Fibroblast of pulmonary artery (primary cell): Measurements from ENCODE around the gene PRM1.

Experiments used
- DNase-seq: peaks from one replicate; pipeline ENCODE4 v3.0.0-alpha.2; 2010; ENCODE audit warnings: low read depth
- H3K4me3 ChIP-seq: replicated peaks from 2 replicates; pipeline ENCODE4 v1.5.1; 2011; ENCODE audit warnings: low read depth, mild to moderate bottlenecking, control low read depth, low read length, moderate library complexity
- CTCF ChIP-seq: IDR thresholded peaks from 2 replicates; pipeline ENCODE4 v1.5.1; 2011; ENCODE audit warnings: mild to moderate bottlenecking, control low read depth, low read length, inconsistent platforms; ENCODE audit errors: missing control alignments

The PRM1 gene

GRCh38 chr16:11327277-11328171 lies 46.4 kb upstream of the PRM1 start:
- DNase-seq = no peak
- no peak overlapping the region for H3K4me3 ChIP-seq
- no peak for TF ChIP-seq CTCF

- TF ChIP-seq CTCF = no peak
- H3K4me3 ChIP-seq = no peak overlapping the region
- no peak for DNase-seq
Measured at GRCh38 chr16:11326737-11327276, 45.7 kb upstream of the PRM1 start.

- no peak overlapping the region for H3K4me3 ChIP-seq
- no peak for TF ChIP-seq CTCF
- DNase-seq = no peak
Measured at GRCh38 chr16:11326084-11326736, 45.1 kb upstream of the PRM1 start.

- no peak for TF ChIP-seq CTCF
- DNase-seq = no peak
- H3K4me3 ChIP-seq = no peak overlapping the region
Measured at GRCh38 chr16:11325404-11326083, 44.4 kb upstream of the PRM1 start.

GRCh38 chr16:11323551-11324336 lies 42.6 kb upstream of the PRM1 start:
- no peak overlapping the region for H3K4me3 ChIP-seq
- DNase-seq = no peak
- no peak for TF ChIP-seq CTCF

GRCh38 chr16:11322823-11323222 lies 41.7 kb upstream of the PRM1 start:
- H3K4me3 ChIP-seq = no peak overlapping the region
- DNase-seq = no peak
- no peak for TF ChIP-seq CTCF
